Hepatocyte (in vitro differentiated cells): ENCODE data around the gene DVL2.

Experiments
- CTCF ChIP-seq: fragments of 200-600 bp; sonication (generic); IDR thresholded peaks from 2 replicates; pipeline ENCODE4 v1.5.1; 2016; ENCODE audit warnings: antibody characterized with exemption, mild to moderate bottlenecking; ENCODE audit not compliant: poor library complexity
- EZH2 ChIP-seq: fragments of 200-600 bp; sonication (generic); IDR thresholded peaks from 2 replicates; pipeline ENCODE4 v1.6.1; 2016; ENCODE audit warnings: antibody characterized with exemption, mild to moderate bottlenecking, borderline replicate concordance

- no peak for TF ChIP-seq EZH2
- no peak for TF ChIP-seq CTCF
Measured at GRCh38 chr17:7218166-7218565, 16.2 kb downstream of the DVL2 start.
